ENCODE results near the gene STK32B. TPM values are rescaled to one million over a fixed set of nuclear protein-coding genes. Genes with fewer than 3 reads are reported as not detected.

Gene STK32B
- total RNA-seq, 2 experiments from 2014 or later, result not detected

- intact Hi-C loops (cut with micrococcal nuclease; ENCODE audit: unreplicated experiment), result no loop called here
Measured at GRCh38 chr4:5463936-5464650, 412.8 kb downstream of the STK32B start.

GRCh38 chr4:5465529-5465928, 414.2 kb downstream of the STK32B start:
- CTCF ChIA-PET (ENCODE audit: unreplicated experiment), result no interaction called here
- Histone ChIP-seq H4K20me1 (ENCODE audit: insufficient read depth, low read length) (no peaks in the 10 kb centered on the region), H3K9me3 (ENCODE audit: low read length) (no peaks in the 10 kb centered on the region), H3K4me3 (ENCODE audit: low read depth, low read length, poor library complexity, severe bottlenecking) (no peak overlapping the region), H3K27ac (ENCODE audit: low read depth, low read length, poor library complexity, severe bottlenecking) (no peak overlapping the region), H3K36me3 (ENCODE audit: insufficient read depth, low read length) (no peaks in the 10 kb centered on the region), H3K4me1 (ENCODE audit: insufficient read depth, low read length, poor library complexity, severe bottlenecking) (no peaks in the 10 kb centered on the region), H3K79me2 (ENCODE audit: insufficient read depth, low read depth, low read length) (no peaks in the 10 kb centered on the region), H3K4me2 (ENCODE audit: low read length) (no peak overlapping the region), H2AFZ (ENCODE audit: low read length) (no peak overlapping the region), H3K9me2 (ENCODE audit: insufficient read depth, low read length) (no peaks in the 10 kb centered on the region)
- TF ChIP-seq EZH2phosphoT487 (IDR thresholded peaks at IDR 0.05; ENCODE audit: borderline replicate concordance, low read depth, low read length) (no peak), CTCF (conservative IDR thresholded peaks at IDR 0.05; ENCODE audit: low read length) (no peak)
- no TSS peak for BruUV-seq (replicated peaks)
- intact Hi-C loops (cut with micrococcal nuclease; ENCODE audit: unreplicated experiment), result no loop called here
- DNase-seq (ENCODE audit: low spot score), result no peak
- POLR2A ChIA-PET, result no interaction called here

More at GRCh38 chr4:5463936-5464650, 412.8 kb downstream of the STK32B start:
- BruUV-seq (replicated peaks), result no TSS peak
- no peak overlapping the region for H3K4me3 ChIP-seq (ENCODE audit: low read depth, low read length, poor library complexity, severe bottlenecking)
- TF ChIP-seq CTCF (conservative IDR thresholded peaks at IDR 0.05; ENCODE audit: low read length), result no peak
- TF ChIP-seq EZH2phosphoT487 (IDR thresholded peaks at IDR 0.05; ENCODE audit: borderline replicate concordance, low read depth, low read length), result no peak
- ChIA-PET CTCF (ENCODE audit: unreplicated experiment) (no interaction called here), POLR2A (no interaction called here)
- no peaks in the 10 kb centered on the region for H3K4me1 ChIP-seq (ENCODE audit: insufficient read depth, low read length, poor library complexity, severe bottlenecking)
- H3K4me2 ChIP-seq (ENCODE audit: low read length), result no peak overlapping the region
- H3K9me3 ChIP-seq (ENCODE audit: low read length), result no peaks in the 10 kb centered on the region
- H4K20me1 ChIP-seq (ENCODE audit: insufficient read depth, low read length), result no peaks in the 10 kb centered on the region
- no peaks in the 10 kb centered on the region for H3K9me2 ChIP-seq (ENCODE audit: insufficient read depth, low read length)
- DNase-seq (ENCODE audit: low spot score), result no peak
- H3K27ac ChIP-seq (ENCODE audit: low read depth, low read length, poor library complexity, severe bottlenecking), result no peak overlapping the region
- no peaks in the 10 kb centered on the region for H3K79me2 ChIP-seq (ENCODE audit: insufficient read depth, low read depth, low read length)
- H2AFZ ChIP-seq (ENCODE audit: low read length), result no peak overlapping the region
- H3K36me3 ChIP-seq (ENCODE audit: insufficient read depth, low read length), result no peaks in the 10 kb centered on the region

GRCh38 chr4:5465956-5466355, 414.7 kb downstream of the STK32B start:
- H3K36me3 ChIP-seq (ENCODE audit: insufficient read depth, low read length), result no peaks in the 10 kb centered on the region
- no TSS peak for BruUV-seq (replicated peaks)
- H3K4me1 ChIP-seq (ENCODE audit: insufficient read depth, low read length, poor library complexity, severe bottlenecking), result no peaks in the 10 kb centered on the region
- no peaks in the 10 kb centered on the region for H3K9me2 ChIP-seq (ENCODE audit: insufficient read depth, low read length)
- no peaks in the 10 kb centered on the region for H4K20me1 ChIP-seq (ENCODE audit: insufficient read depth, low read length)
- no peak overlapping the region for H3K4me3 ChIP-seq (ENCODE audit: low read depth, low read length, poor library complexity, severe bottlenecking)
- ChIA-PET POLR2A (no interaction called here), CTCF (ENCODE audit: unreplicated experiment) (no interaction called here)
- no peak for DNase-seq (ENCODE audit: low spot score)
- no peak for TF ChIP-seq CTCF (conservative IDR thresholded peaks at IDR 0.05; ENCODE audit: low read length)
- no peak for TF ChIP-seq EZH2phosphoT487 (IDR thresholded peaks at IDR 0.05; ENCODE audit: borderline replicate concordance, low read depth, low read length)
- intact Hi-C loops (cut with micrococcal nuclease; ENCODE audit: unreplicated experiment), result no loop called here
- H3K79me2 ChIP-seq (ENCODE audit: insufficient read depth, low read depth, low read length), result no peaks in the 10 kb centered on the region
- H3K27ac ChIP-seq (ENCODE audit: low read depth, low read length, poor library complexity, severe bottlenecking), result no peak overlapping the region
- no peak overlapping the region for H2AFZ ChIP-seq (ENCODE audit: low read length)
- H3K9me3 ChIP-seq (ENCODE audit: low read length), result no peaks in the 10 kb centered on the region
- no peak overlapping the region for H3K4me2 ChIP-seq (ENCODE audit: low read length)
